ENCODE measurements around the gene SV2B. TPM values are rescaled to one million over a fixed set of nuclear protein-coding genes. Genes with fewer than 3 reads are reported as not detected.

The SV2B gene
- under 1 TPM; 0.17 to 0.30 TPM for total RNA-seq

- Mint-ChIP-seq H3K4me3 (peak within 1 kb of the TSS; percentile 88 to 98), H3K36me3 (ENCODE audit: insufficient read depth in 2 of 2) (no peaks in the 10 kb centered on the region), H3K4me1 (ENCODE audit: low read depth) (peaks cover 17% of the 10 kb centered on the region), H3K27ac (peak within 1 kb of the TSS; percentile 49), H3K27me3 (ENCODE audit: low read depth) (peaks cover 88% of the 10 kb centered on the region), H3K9me3 (no peaks in the 10 kb centered on the region)
- DNase-seq (peak; percentile 65 to 66), ATAC-seq (replicated peaks in 1 of 2) (peak; percentile 90 to 92)
These were observed at the start of gene SV2B for GRCh38 chr15:91099995-91100813. Gene SV2B (plus strand): TSS chr15:91100257. CDS start chr15:91226264, 126,007 bp downstream.

- H3K27me3 Mint-ChIP-seq (ENCODE audit: low read depth) = peaks cover 34% of the 10 kb centered on the region
- DNase-seq = no peak
- H3K4me1 Mint-ChIP-seq (ENCODE audit: low read depth) = peaks cover 10% of the 10 kb centered on the region
- no peaks in the 10 kb centered on the region for H3K9me3 Mint-ChIP-seq
- ATAC-seq (replicated peaks in 1 of 2) = no peak
- H3K36me3 Mint-ChIP-seq (ENCODE audit: insufficient read depth in 2 of 2) = no peaks in the 10 kb centered on the region
- H3K27ac Mint-ChIP-seq = no peak overlapping the region
- H3K4me3 Mint-ChIP-seq = no peak overlapping the region
These were observed 48.8 kb upstream of the SV2B start for GRCh38 chr15:91051248-91051647.

- Mint-ChIP-seq H3K36me3 (ENCODE audit: insufficient read depth in 2 of 2) (no peaks in the 10 kb centered on the region), H3K4me1 (ENCODE audit: low read depth) (no peaks in the 10 kb centered on the region), H3K4me3 (no peak overlapping the region), H3K9me3 (no peaks in the 10 kb centered on the region), H3K27me3 (ENCODE audit: low read depth) (peaks cover 67% of the 10 kb centered on the region), H3K27ac (no peak overlapping the region)
- ATAC-seq (replicated peaks in 1 of 2) (no peak), DNase-seq (no peak)
These were observed 45.2 kb upstream of the SV2B start for GRCh38 chr15:91054816-91055215.

GRCh38 chr15:91055548-91056331 lies 44.3 kb upstream of the SV2B start:
- no peaks in the 10 kb centered on the region for H3K9me3 Mint-ChIP-seq
- no peak overlapping the region for H3K27ac Mint-ChIP-seq
- DNase-seq = peak; percentile 35 to 39
- no peak overlapping the region for H3K4me3 Mint-ChIP-seq
- H3K36me3 Mint-ChIP-seq (ENCODE audit: insufficient read depth in 2 of 2) = no peaks in the 10 kb centered on the region
- H3K4me1 Mint-ChIP-seq (ENCODE audit: low read depth) = no peaks in the 10 kb centered on the region
- ATAC-seq (replicated peaks in 1 of 2) = peak; percentile 32 to 47
- H3K27me3 Mint-ChIP-seq (ENCODE audit: low read depth) = peaks cover 71% of the 10 kb centered on the region

GRCh38 chr15:91061230-91061629 lies 38.8 kb upstream of the SV2B start:
- Mint-ChIP-seq H3K27me3 (ENCODE audit: low read depth) (peaks cover 38% of the 10 kb centered on the region), H3K36me3 (ENCODE audit: insufficient read depth in 2 of 2) (peaks cover 0 to 3% of the 10 kb centered on the region in 2 donors), H3K4me3 (no peak overlapping the region), H3K27ac (no peak overlapping the region), H3K4me1 (ENCODE audit: low read depth) (no peaks in the 10 kb centered on the region), H3K9me3 (peaks cover 2 to 5% of the 10 kb centered on the region in 2 donors)
- ATAC-seq (replicated peaks in 1 of 2) (no peak), DNase-seq (no peak)

- DNase-seq = no peak
- ATAC-seq (replicated peaks in 1 of 2) = no peak
- Mint-ChIP-seq H3K27me3 (ENCODE audit: low read depth) (peaks cover 30% of the 10 kb centered on the region), H3K36me3 (ENCODE audit: insufficient read depth in 2 of 2) (peaks cover 0 to 3% of the 10 kb centered on the region in 2 donors), H3K27ac (no peak overlapping the region), H3K4me3 (no peak overlapping the region), H3K4me1 (ENCODE audit: low read depth) (no peaks in the 10 kb centered on the region), H3K9me3 (peaks cover 2 to 5% of the 10 kb centered on the region in 2 donors)
These were observed 38.1 kb upstream of the SV2B start for GRCh38 chr15:91061997-91062396.

- Mint-ChIP-seq H3K9me3 (peaks cover 2 to 5% of the 10 kb centered on the region in 2 donors), H3K36me3 (ENCODE audit: insufficient read depth in 2 of 2) (peaks cover 0 to 3% of the 10 kb centered on the region in 2 donors), H3K27ac (no peak overlapping the region), H3K4me1 (ENCODE audit: low read depth) (no peaks in the 10 kb centered on the region), H3K27me3 (ENCODE audit: low read depth) (peaks cover 7% of the 10 kb centered on the region), H3K4me3 (no peak overlapping the region)
- ATAC-seq (replicated peaks in 1 of 2) (no peak), DNase-seq (no peak)
These were observed 34.6 kb upstream of the SV2B start for GRCh38 chr15:91065505-91065904.

- H3K4me3 Mint-ChIP-seq = no peak overlapping the region
- peaks cover 15% of the 10 kb centered on the region for H3K27me3 Mint-ChIP-seq (ENCODE audit: low read depth)
- H3K36me3 Mint-ChIP-seq (ENCODE audit: insufficient read depth in 2 of 2) = peaks cover 0 to 3% of the 10 kb centered on the region in 2 donors
- no peak for ATAC-seq (replicated peaks in 1 of 2)
- no peaks in the 10 kb centered on the region for H3K4me1 Mint-ChIP-seq (ENCODE audit: low read depth)
- H3K9me3 Mint-ChIP-seq = peaks cover 2 to 5% of the 10 kb centered on the region in 2 donors
- DNase-seq = no peak
- H3K27ac Mint-ChIP-seq = no peak overlapping the region
These were observed 33.0 kb upstream of the SV2B start for GRCh38 chr15:91067036-91067435.

GRCh38 chr15:91068436-91068835 lies 31.6 kb upstream of the SV2B start:
- Mint-ChIP-seq H3K36me3 (ENCODE audit: insufficient read depth in 2 of 2) (peaks cover 0 to 3% of the 10 kb centered on the region in 2 donors), H3K4me1 (ENCODE audit: low read depth) (no peaks in the 10 kb centered on the region)

GRCh38 chr15:91068966-91069365 lies 31.1 kb upstream of the SV2B start:
- Mint-ChIP-seq H3K27me3 (ENCODE audit: low read depth) (peaks cover 15% of the 10 kb centered on the region), H3K4me1 (ENCODE audit: low read depth) (no peaks in the 10 kb centered on the region), H3K9me3 (peaks cover 2 to 5% of the 10 kb centered on the region in 2 donors)

More at GRCh38 chr15:91068436-91068835, 31.6 kb upstream of the SV2B start:
- ATAC-seq (replicated peaks in 1 of 2) = no peak
- no peak overlapping the region for H3K4me3 Mint-ChIP-seq
- peaks cover 15% of the 10 kb centered on the region for H3K27me3 Mint-ChIP-seq (ENCODE audit: low read depth)
- no peak overlapping the region for H3K27ac Mint-ChIP-seq
- no peak for DNase-seq
- H3K9me3 Mint-ChIP-seq = peaks cover 2 to 5% of the 10 kb centered on the region in 2 donors

GRCh38 chr15:91070872-91071271 lies 29.2 kb upstream of the SV2B start:
- no peaks in the 10 kb centered on the region for H3K9me3 Mint-ChIP-seq

More at GRCh38 chr15:91068966-91069365, 31.1 kb upstream of the SV2B start:
- H3K27ac Mint-ChIP-seq = no peak overlapping the region
- DNase-seq (no peak), ATAC-seq (replicated peaks in 1 of 2) (no peak)
- H3K36me3 Mint-ChIP-seq (ENCODE audit: insufficient read depth in 2 of 2) = peaks cover 0 to 3% of the 10 kb centered on the region in 2 donors
- H3K4me3 Mint-ChIP-seq = no peak overlapping the region

GRCh38 chr15:91072161-91072560 lies 27.9 kb upstream of the SV2B start:
- DNase-seq (no peak), ATAC-seq (replicated peaks in 1 of 2) (no peak)
- Mint-ChIP-seq H3K9me3 (no peaks in the 10 kb centered on the region), H3K27ac (no peak overlapping the region), H3K27me3 (ENCODE audit: low read depth) (peaks cover 15% of the 10 kb centered on the region), H3K4me1 (ENCODE audit: low read depth) (no peaks in the 10 kb centered on the region), H3K36me3 (ENCODE audit: insufficient read depth in 2 of 2) (no peaks in the 10 kb centered on the region), H3K4me3 (no peak overlapping the region)

More at GRCh38 chr15:91070872-91071271, 29.2 kb upstream of the SV2B start:
- H3K36me3 Mint-ChIP-seq (ENCODE audit: insufficient read depth in 2 of 2) = no peaks in the 10 kb centered on the region
- no peak overlapping the region for H3K4me3 Mint-ChIP-seq
- ATAC-seq (replicated peaks in 1 of 2) (no peak), DNase-seq (no peak)
- H3K27ac Mint-ChIP-seq = no peak overlapping the region
- H3K27me3 Mint-ChIP-seq (ENCODE audit: low read depth) = peaks cover 15% of the 10 kb centered on the region
- no peaks in the 10 kb centered on the region for H3K4me1 Mint-ChIP-seq (ENCODE audit: low read depth)

GRCh38 chr15:91073077-91073476 lies 27.0 kb upstream of the SV2B start:
- ATAC-seq (replicated peaks in 1 of 2) (no peak), DNase-seq (no peak)
- Mint-ChIP-seq H3K4me3 (no peak overlapping the region), H3K27me3 (ENCODE audit: low read depth) (peaks cover 15% of the 10 kb centered on the region), H3K4me1 (ENCODE audit: low read depth) (no peaks in the 10 kb centered on the region), H3K36me3 (ENCODE audit: insufficient read depth in 2 of 2) (no peaks in the 10 kb centered on the region), H3K27ac (no peak overlapping the region), H3K9me3 (no peaks in the 10 kb centered on the region)

Data from activated T-cell treated with anti-CD3 and anti-CD28 coated beads, Interleukin-2, amount 50 U/mL, for 72 hours (primary cell).